ENCODE measurements around the gene VWA3B.
"Not testable (repeated sequence)": the region's sequence is repeated elsewhere in the genome, so short reads cannot be mapped to it uniquely, and the experiment has no call there.

Gene VWA3B

GRCh38 chr2:98088261-98088660, 1.3 kb downstream of the VWA3B start:
- no peak for DNase-seq (ENCODE audit: low read depth)

GRCh38 chr2:98089941-98090340, 3.0 kb downstream of the VWA3B start:
- DNase-seq (ENCODE audit: low read depth), result no peak

- DNase-seq (ENCODE audit: low read depth), result no peak
Observed at GRCh38 chr2:98090951-98091350, 4.0 kb downstream of the VWA3B start.

GRCh38 chr2:98091738-98092137, 4.8 kb downstream of the VWA3B start:
- no peak for DNase-seq (ENCODE audit: low read depth)

- no peak for DNase-seq (ENCODE audit: low read depth)
Observed at GRCh38 chr2:98093146-98093545, 6.2 kb downstream of the VWA3B start.

GRCh38 chr2:98093611-98094010, 6.6 kb downstream of the VWA3B start:
- no peak for DNase-seq (ENCODE audit: low read depth)

GRCh38 chr2:98099939-98100743, 13.2 kb downstream of the VWA3B start:
- no peak for DNase-seq (ENCODE audit: low read depth)

- DNase-seq (ENCODE audit: low read depth), result not testable (repeated sequence)
Observed at GRCh38 chr2:98102315-98102714, 15.3 kb downstream of the VWA3B start.

GRCh38 chr2:98102878-98103277, 15.9 kb downstream of the VWA3B start:
- DNase-seq (ENCODE audit: low read depth), result no peak

- no peak for DNase-seq (ENCODE audit: low read depth)
Observed at GRCh38 chr2:98108110-98108509, 21.1 kb downstream of the VWA3B start.

GRCh38 chr2:98110741-98111140, 23.8 kb downstream of the VWA3B start:
- no peak for DNase-seq (ENCODE audit: low read depth)

- DNase-seq (ENCODE audit: low read depth), result no peak
Observed at GRCh38 chr2:98114643-98115330, 27.8 kb downstream of the VWA3B start.

- DNase-seq (ENCODE audit: low read depth), result peak; percentile 83
Observed at GRCh38 chr2:98118161-98118560, 31.2 kb downstream of the VWA3B start.

GRCh38 chr2:98118852-98119251, 31.9 kb downstream of the VWA3B start:
- no peak for DNase-seq (ENCODE audit: low read depth)

GRCh38 chr2:98121149-98121548, 34.2 kb downstream of the VWA3B start:
- DNase-seq (ENCODE audit: low read depth), result no peak

- DNase-seq (ENCODE audit: low read depth), result no peak
Observed at GRCh38 chr2:98122524-98122923, 35.6 kb downstream of the VWA3B start.

GRCh38 chr2:98123286-98123685, 36.3 kb downstream of the VWA3B start:
- DNase-seq (ENCODE audit: low read depth), result no peak

GRCh38 chr2:98126061-98126460, 39.1 kb downstream of the VWA3B start:
- DNase-seq (ENCODE audit: low read depth), result peak; percentile 12

- DNase-seq (ENCODE audit: low read depth), result no peak
Observed at GRCh38 chr2:98127229-98127989, 40.4 kb downstream of the VWA3B start.

GRCh38 chr2:98128556-98129109, 41.7 kb downstream of the VWA3B start:
- DNase-seq (ENCODE audit: low read depth), result no peak

GRCh38 chr2:98130073-98130472, 43.1 kb downstream of the VWA3B start:
- DNase-seq (ENCODE audit: low read depth), result not testable (repeated sequence)
